ENCODE measurements around the gene PPP2R5B.

PPP2R5B gene

GRCh38 chr11:64910451-64911093 lies 13.9 kb upstream of the PPP2R5B start:
- TF ChIP-seq, protein P1, sequence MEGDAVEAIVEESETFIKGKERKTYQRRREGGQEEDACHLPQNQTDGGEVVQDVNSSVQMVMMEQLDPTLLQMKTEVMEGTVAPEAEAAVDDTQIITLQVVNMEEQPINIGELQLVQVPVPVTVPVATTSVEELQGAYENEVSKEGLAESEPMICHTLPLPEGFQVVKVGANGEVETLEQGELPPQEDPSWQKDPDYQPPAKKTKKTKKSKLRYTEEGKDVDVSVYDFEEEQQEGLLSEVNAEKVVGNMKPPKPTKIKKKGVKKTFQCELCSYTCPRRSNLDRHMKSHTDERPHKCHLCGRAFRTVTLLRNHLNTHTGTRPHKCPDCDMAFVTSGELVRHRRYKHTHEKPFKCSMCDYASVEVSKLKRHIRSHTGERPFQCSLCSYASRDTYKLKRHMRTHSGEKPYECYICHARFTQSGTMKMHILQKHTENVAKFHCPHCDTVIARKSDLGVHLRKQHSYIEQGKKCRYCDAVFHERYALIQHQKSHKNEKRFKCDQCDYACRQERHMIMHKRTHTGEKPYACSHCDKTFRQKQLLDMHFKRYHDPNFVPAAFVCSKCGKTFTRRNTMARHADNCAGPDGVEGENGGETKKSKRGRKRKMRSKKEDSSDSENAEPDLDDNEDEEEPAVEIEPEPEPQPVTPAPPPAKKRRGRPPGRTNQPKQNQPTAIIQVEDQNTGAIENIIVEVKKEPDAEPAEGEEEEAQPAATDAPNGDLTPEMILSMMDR (conservative IDR thresholded peaks at IDR 0.05) = no peak
- H3K27ac ChIP-seq = no peak overlapping the region

DNA sequence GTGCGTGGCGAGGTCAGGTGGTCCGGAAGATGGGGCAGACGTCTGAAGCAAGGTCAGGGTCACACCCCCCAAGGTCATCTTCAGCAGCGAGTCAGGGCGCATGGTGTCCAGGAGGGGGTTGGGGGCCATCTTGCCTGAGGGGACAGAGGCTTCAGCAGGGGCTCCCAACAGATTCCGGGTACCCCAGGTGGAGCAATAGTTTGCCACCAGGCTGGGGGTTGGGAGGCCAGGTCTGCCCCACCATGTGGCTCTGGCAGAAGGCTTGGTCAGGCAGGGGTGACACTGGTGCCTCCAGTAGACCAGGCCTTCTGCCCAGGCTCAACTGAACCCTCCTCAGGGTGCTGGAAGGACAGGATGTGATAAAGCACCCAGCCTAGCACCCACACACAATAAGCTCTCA lies 13.3 kb upstream of the PPP2R5B start:
- TF ChIP-seq, protein P1 (conservative IDR thresholded peaks at IDR 0.05) = no peak
- H3K27ac ChIP-seq = no peak overlapping the region

- TF ChIP-seq, protein P1 (conservative IDR thresholded peaks at IDR 0.05) = no peak
- H3K27ac ChIP-seq = no peak overlapping the region
Observed at GRCh38 chr11:64911689-64912088, 12.8 kb upstream of the PPP2R5B start.

DNA sequence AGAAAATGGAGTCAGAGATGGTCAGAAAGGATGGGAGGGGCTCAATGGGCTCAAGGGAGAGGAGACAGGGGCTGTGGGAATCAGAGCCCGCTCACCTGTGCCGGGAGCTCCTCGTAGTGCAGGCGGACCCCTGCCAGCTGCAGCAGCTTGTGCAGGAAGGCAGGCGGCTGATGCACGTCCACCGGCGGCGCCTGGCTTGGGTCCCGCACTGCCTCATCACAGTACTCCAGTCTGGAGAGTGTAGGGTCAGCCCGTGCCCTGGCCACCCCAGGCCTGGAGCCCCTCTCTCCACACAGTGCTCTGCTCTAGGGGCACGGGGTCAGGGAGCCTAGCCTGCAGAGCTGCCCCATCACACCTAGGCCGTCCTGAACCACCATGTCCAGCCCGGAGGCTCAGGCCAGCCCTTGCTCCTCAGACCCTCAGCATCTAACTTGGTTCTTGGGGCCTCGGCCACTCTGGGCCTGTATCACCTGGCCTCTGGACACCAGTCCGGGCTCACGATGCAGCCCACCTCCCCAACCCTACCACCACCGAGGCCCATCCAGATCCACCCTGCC lies 11.2 kb upstream of the PPP2R5B start:
- TF ChIP-seq, protein P1 (conservative IDR thresholded peaks at IDR 0.05) = no peak
- no peak overlapping the region for H3K27ac ChIP-seq

GRCh38 chr11:64914123-64914522 lies 10.4 kb upstream of the PPP2R5B start:
- H3K27ac ChIP-seq = no peak overlapping the region; the same call in 1 of the 2 replicates
- TF ChIP-seq, protein P1 (conservative IDR thresholded peaks at IDR 0.05) = no peak

- TF ChIP-seq, protein P1 (conservative IDR thresholded peaks at IDR 0.05) = no peak
- H3K27ac ChIP-seq = peak overlapping the region; percentile 91; the same call in 1 of the 2 replicates
Observed at GRCh38 chr11:64915376-64915887, 9.1 kb upstream of the PPP2R5B start.

- TF ChIP-seq, protein P1 (conservative IDR thresholded peaks at IDR 0.05) = no peak
- peak overlapping the region; percentile 91 for H3K27ac ChIP-seq
Observed at GRCh38 chr11:64916040-64916774, 8.3 kb upstream of the PPP2R5B start.
